Right atrium auricular region (tissue), 2 donors: ENCODE results near the gene LHFPL5. TPM values are rescaled to one million over a fixed set of nuclear protein-coding genes. Genes with fewer than 3 reads are reported as not detected.

Source experiments
- DNase-seq: peaks from one replicate; pipeline ENCODE4 v3.0.0-alpha.2; 2019; ENCODE audit warnings: low spot score
- H3K27ac ChIP-seq, 2 donors: fragments of 200-600 bp; sonication (generic); 1 replicate in 1 of 2; 2 replicates in 1 of 2; pipeline ENCODE4 v1.5.1; 2016 to 2019
- H3K27me3 ChIP-seq, 2 donors: fragments of 200-600 bp; sonication (generic); one replicate each; pipeline versions ENCODE4 v1.5.1 to v1.6.0; 2017 to 2019
- H3K36me3 ChIP-seq: fragments of 200-600 bp; sonication (generic); one replicate; pipeline ENCODE4 v1.5.1; 2016
- H3K4me1 ChIP-seq, 2 donors: fragments of 200-600 bp; sonication (generic); one replicate each; pipeline versions ENCODE4 v1.5.1 to v1.6.0; 2017 to 2019
- H3K4me3 ChIP-seq, 2 donors: fragments of 200-600 bp; sonication (generic); 1 replicate in 1 of 2; 2 replicates in 1 of 2; pipeline ENCODE4 v1.5.1; 2017 to 2019; ENCODE audit warnings: mild to moderate bottlenecking in 1 of 2, moderate library complexity in 1 of 2
- H3K9me3 ChIP-seq, 2 donors: fragments of 200-600 bp; sonication (generic); one replicate each; pipeline ENCODE4 v1.5.1; 2019
- CTCF ChIP-seq, 2 donors: fragments of 200-600 bp; sonication (generic); IDR thresholded peaks; one replicate each; pipeline ENCODE4 v1.5.1; 2019; ENCODE audit warnings: antibody characterized with exemption in 2 of 2
- total RNA-seq, 2 donors: library from RNA; depleted of rRNA; stranded (reverse); fragments of >200 nt; gene quantifications; one replicate each; pipeline ENCODE4 v1.1.0, GENCODE V29; 2016

Gene LHFPL5
- total RNA-seq, 2 donors from 2014 or later: not detected

- no peaks in the 10 kb centered on the region for H3K9me3 ChIP-seq
- no peak overlapping the region for H3K27ac ChIP-seq
- H3K36me3 ChIP-seq: no peaks in the 10 kb centered on the region
Observed at GRCh38 chr6:35824552-35825192, 19.5 kb downstream of the LHFPL5 start.

GRCh38 chr6:35829306-35829705, 24.2 kb downstream of the LHFPL5 start:
- no peak for DNase-seq
- Histone ChIP-seq H3K9me3 (no peaks in the 10 kb centered on the region), H3K27ac (no peak overlapping the region), H3K36me3 (no peaks in the 10 kb centered on the region), H3K27me3 (no peaks in the 10 kb centered on the region), H3K4me1 (no peaks in the 10 kb centered on the region), H3K4me3 (no peak overlapping the region)
- TF ChIP-seq CTCF (IDR thresholded peaks at IDR 0.05): no peak

More at GRCh38 chr6:35824552-35825192, 19.5 kb downstream of the LHFPL5 start:
- TF ChIP-seq CTCF (IDR thresholded peaks at IDR 0.05): no peak
- H3K4me3 ChIP-seq: no peak overlapping the region
- no peaks in the 10 kb centered on the region for H3K4me1 ChIP-seq
- no peak for DNase-seq
- no peaks in the 10 kb centered on the region for H3K27me3 ChIP-seq

GRCh38 chr6:35831257-35832007, 26.3 kb downstream of the LHFPL5 start:
- Histone ChIP-seq H3K4me1 (no peaks in the 10 kb centered on the region), H3K27ac (no peak overlapping the region), H3K27me3 (no peaks in the 10 kb centered on the region), H3K9me3 (no peaks in the 10 kb centered on the region), H3K36me3 (no peaks in the 10 kb centered on the region), H3K4me3 (no peak overlapping the region)
- DNase-seq: no peak
- TF ChIP-seq CTCF (IDR thresholded peaks at IDR 0.05): no peak

- Histone ChIP-seq H3K27me3 (no peaks in the 10 kb centered on the region), H3K9me3 (no peaks in the 10 kb centered on the region), H3K36me3 (peaks cover 6% of the 10 kb centered on the region), H3K4me3 (no peak overlapping the region), H3K27ac (no peak overlapping the region), H3K4me1 (no peaks in the 10 kb centered on the region)
- TF ChIP-seq CTCF (IDR thresholded peaks at IDR 0.05): no peak
- no peak for DNase-seq
Observed at GRCh38 chr6:35833536-35833935, 28.4 kb downstream of the LHFPL5 start.

GRCh38 chr6:35839019-35839418, 33.9 kb downstream of the LHFPL5 start:
- no peak for DNase-seq
- H3K36me3 ChIP-seq: peaks cover 9% of the 10 kb centered on the region
- H3K9me3 ChIP-seq: no peaks in the 10 kb centered on the region
- H3K27me3 ChIP-seq: no peaks in the 10 kb centered on the region
- TF ChIP-seq CTCF (IDR thresholded peaks at IDR 0.05): no peak
- no peaks in the 10 kb centered on the region for H3K4me1 ChIP-seq
- no peak overlapping the region for H3K4me3 ChIP-seq
- H3K27ac ChIP-seq: no peak overlapping the region
